Endothelial cell of umbilical vein (primary cell): Measurements from ENCODE around the gene GINS3. TPM values are rescaled to one million over a fixed set of nuclear protein-coding genes. Genes with fewer than 3 reads are reported as not detected.

Experiments used
- BruUV-seq: library from RNA; stranded (reverse); fragments of 400-500 nt; replicated peaks from 2 replicates; lab custom pipeline; 2021; lab: Mats Ljungman, UMichigan
- CTCF ChIA-PET: fragments of 300-600, 350-600 bp; sonication (Branson Sonifier 250); formaldehyde crosslinking; loops from one replicate; lab custom pipeline; 2021; ENCODE audit warnings: antibody characterized with exemption, inconsistent platforms; lab: Charles Lee
- POLR2A ChIA-PET: fragments of 300-600, 350-600 bp; sonication (Branson Sonifier 250); formaldehyde crosslinking; loops from one replicate; lab custom pipeline; 2021; ENCODE audit warnings: antibody characterized with exemption, inconsistent platforms; lab: Charles Lee
- DNase-seq: peaks from one replicate; pipeline ENCODE4 v3.0.0-alpha.2; 2011; ENCODE audit warnings: low read depth, low spot score
- FAIRE-seq: peaks from 2 replicates; lab custom pipeline; 2011; peaks lifted over from hg19 to GRCh38; lab: Jason Lieb, UNC
- H2AFZ ChIP-seq: 2 replicates; pipeline ENCODE4 v1.6.0; 2012; ENCODE audit warnings: low read depth, low read length, control low read depth, inconsistent platforms
- H3K27ac ChIP-seq: 2 replicates; pipeline ENCODE4 v1.5.1; 2011; ENCODE audit warnings: low read depth, mild to moderate bottlenecking, control low read depth, low read length, moderate library complexity; ENCODE audit not compliant: insufficient read depth
- H3K27me3 ChIP-seq, 2 experiments: 2 replicates each; pipeline versions ENCODE4 v1.6.0 to v1.6.1; 2011; ENCODE audit warnings: low read length in 2 of 2, mixed read lengths in 1 of 2; ENCODE audit not compliant: control insufficient read depth in 2 of 2, insufficient read depth in 2 of 2
- H3K36me3 ChIP-seq, 2 experiments: 2 replicates in 1 of 2; 3 replicates in 1 of 2; pipeline ENCODE4 v1.5.1; 2011; ENCODE audit warnings: low read length in 2 of 2, mild to moderate bottlenecking in 1 of 2, moderate library complexity in 1 of 2; ENCODE audit not compliant: control insufficient read depth in 2 of 2, insufficient read depth in 2 of 2; ENCODE audit errors: extremely low read depth in 1 of 2
- H3K4me1 ChIP-seq: 3 replicates; pipeline ENCODE4 v1.5.1; 2011; ENCODE audit warnings: mild to moderate bottlenecking, low read length; ENCODE audit not compliant: control insufficient read depth, insufficient read depth; ENCODE audit errors: extremely low read depth
- H3K4me2 ChIP-seq: 2 replicates; pipeline ENCODE4 v1.6.1; 2011; ENCODE audit warnings: low read length, control low read depth, mixed read lengths; ENCODE audit not compliant: insufficient read depth
- H3K4me3 ChIP-seq, 3 experiments: fragments of 200-600 bp in 1 of 3; sonication (generic), shearing (Covaris generic) in 1 of 3; replicated peaks in 1 of 3; 2 replicates each; pipeline ENCODE4 v1.5.1; 2011 to 2016; ENCODE audit warnings: control low read depth in 3 of 3, low read length in 3 of 3, mild to moderate bottlenecking in 2 of 3, inconsistent platforms in 1 of 3, low read depth in 1 of 3, moderate library complexity in 1 of 3; ENCODE audit not compliant: insufficient read depth in 1 of 3
- H3K79me2 ChIP-seq: 2 replicates; pipeline ENCODE4 v1.6.0; 2012; ENCODE audit warnings: low read length, inconsistent platforms; ENCODE audit not compliant: control insufficient read depth, insufficient read depth
- H3K9ac ChIP-seq: replicated peaks from 2 replicates; pipeline ENCODE3; 2011; ENCODE audit warnings: low read length, control low read depth; ENCODE audit not compliant: insufficient read depth; ENCODE audit errors: extremely low read depth
- H3K9me1 ChIP-seq: replicated peaks from 3 replicates; pipeline ENCODE4 v1.6.0; 2011; ENCODE audit warnings: mild to moderate bottlenecking, low read length; ENCODE audit not compliant: control insufficient read depth, insufficient read depth; ENCODE audit errors: extremely low read depth
- H3K9me3 ChIP-seq: replicated peaks from 2 replicates; pipeline ENCODE4 v1.5.1; 2012; ENCODE audit warnings: low read length, inconsistent platforms; ENCODE audit not compliant: control insufficient read depth, insufficient read depth
- H4K20me1 ChIP-seq: replicated peaks from 2 replicates; pipeline ENCODE3; 2011; ENCODE audit warnings: mild to moderate bottlenecking, low read length; ENCODE audit not compliant: control insufficient read depth, insufficient read depth; ENCODE audit errors: extremely low read depth
- EZH2 ChIP-seq: IDR thresholded peaks from 2 replicates; pipeline ENCODE4 v1.6.1; 2012; ENCODE audit warnings: borderline replicate concordance, low read depth, mild to moderate bottlenecking, moderate library complexity, low read length, inconsistent platforms; ENCODE audit not compliant: severe bottlenecking
- FOS ChIP-seq: IDR thresholded peaks from 2 replicates; pipeline ENCODE4 v1.6.1; 2011; ENCODE audit warnings: mild to moderate bottlenecking, low read length, moderate library complexity, borderline replicate concordance; ENCODE audit not compliant: insufficient read depth
- GATA2 ChIP-seq: IDR thresholded peaks from 2 replicates; pipeline ENCODE4 v1.7.0; 2011; ENCODE audit warnings: low read depth, mild to moderate bottlenecking, moderate library complexity, mixed read lengths, low read length; ENCODE audit not compliant: insufficient read length, insufficient read depth
- JUN ChIP-seq: IDR thresholded peaks from 2 replicates; pipeline ENCODE4 v1.6.1; 2011; ENCODE audit warnings: borderline replicate concordance, low read depth; ENCODE audit not compliant: insufficient read length, insufficient read depth
- MYC ChIP-seq: IDR thresholded peaks from one replicate; pipeline ENCODE4 v1.6.1; 2011; ENCODE audit warnings: mild to moderate bottlenecking, low read depth, low read length
- POLR2AphosphoS5 ChIP-seq: IDR thresholded peaks from 2 replicates; pipeline ENCODE4 v1.6.1; 2012; ENCODE audit warnings: low read depth, mild to moderate bottlenecking, control low read depth, low read length, moderate library complexity; ENCODE audit not compliant: insufficient read depth
- dilution Hi-C: fragments of 300-500 bp; cut with MboI; formaldehyde crosslinking; loops from one replicate; pipeline ENCODE4 v1.15.0; 2019; ENCODE audit warnings: low sequenced_read_pairs; ENCODE audit not compliant: extremely low pct_ligation_motif_present
- intact Hi-C: fragments of 100-400 bp; cut with micrococcal nuclease; formaldehyde crosslinking; loops from one replicate; pipeline ENCODE4 v1.10.0; 2022
- polyA plus RNA-seq, 4 experiments: library from polyadenylated mRNA; depleted of rRNA in 3 of 4; stranded (reverse) in 3 of 4; unstranded in 1 of 4; fragments of >200 nt; gene quantifications; 2 replicates each; pipeline versions ENCODE4 v1.2.1 to v1.2.3, GENCODE V29; 2011 to 2012; ENCODE audit warnings: missing spikeins in 1 of 4
- total RNA-seq: library from RNA; stranded (reverse); gene quantifications from 2 replicates; pipeline ENCODE4 v1.2.3, GENCODE V29; 2021
- TF ChIP-seq, protein P1 (sequence below), 2 donors: IDR thresholded peaks; 1 replicate in 1 of 2; 2 replicates in 1 of 2; pipeline ENCODE4 v1.5.1; 2011; ENCODE audit warnings: low read length in 2 of 2, mild to moderate bottlenecking in 2 of 2, moderate library complexity in 2 of 2, control low read depth in 1 of 2, inconsistent platforms in 1 of 2, low read depth in 1 of 2; ENCODE audit not compliant: insufficient read depth in 1 of 2; ENCODE audit errors: extremely low read depth in 1 of 2
- TF ChIP-seq, protein P2 (sequence below): IDR thresholded peaks from 2 replicates; pipeline ENCODE4 v1.6.1; 2011; ENCODE audit not compliant: insufficient read depth, insufficient read length

Gene GINS3
- total and polyA plus RNA-seq, 2 donors (not counting 3 experiments of a cell fraction or from before 2014, with no cell fraction given) = 17.2 to 24.1 TPM

DNA sequence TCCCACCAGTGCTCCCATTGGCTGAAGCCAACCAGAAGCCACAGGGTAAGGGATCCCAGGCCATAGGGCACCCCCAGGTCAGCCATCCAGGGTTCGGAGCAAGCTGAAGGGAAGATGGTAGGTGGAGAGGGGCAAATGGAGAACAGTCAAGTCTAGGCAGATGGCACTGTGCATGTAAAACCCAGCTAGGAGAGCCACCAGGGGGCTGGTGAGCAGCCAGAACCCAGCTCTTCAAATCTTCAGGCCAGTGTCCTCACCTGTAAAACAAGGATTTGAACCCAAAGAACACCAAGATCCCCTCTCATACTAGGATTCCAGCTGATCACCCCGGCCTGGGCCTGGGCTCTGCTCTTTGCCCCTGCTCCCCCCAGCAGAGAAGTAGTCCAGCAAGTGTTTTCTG is 43.5 kb downstream of the GINS3 start:
- intact Hi-C loops (no loop called here), dilution Hi-C loops (no loop called here)
- no peaks in the 10 kb centered on the region for H3K79me2 ChIP-seq
- H3K9me3 ChIP-seq = no peaks in the 10 kb centered on the region
- H3K4me1 ChIP-seq = no peaks in the 10 kb centered on the region
- no TSS peak for BruUV-seq
- H3K27me3 ChIP-seq = no peaks in the 10 kb centered on the region
- H3K9me1 ChIP-seq = no peaks in the 10 kb centered on the region
- DNase-seq (no peak), FAIRE-seq (no peak)
- POLR2A ChIA-PET = no interaction called here
- no peak overlapping the region for H2AFZ ChIP-seq
- no peaks in the 10 kb centered on the region for H3K36me3 ChIP-seq
- H4K20me1 ChIP-seq = no peaks in the 10 kb centered on the region
- no peak overlapping the region for H3K4me3 ChIP-seq
- H3K4me2 ChIP-seq = no peak overlapping the region
- no peak overlapping the region for H3K9ac ChIP-seq
- no peak for TF ChIP-seq JUN
- TF ChIP-seq, protein P1, sequence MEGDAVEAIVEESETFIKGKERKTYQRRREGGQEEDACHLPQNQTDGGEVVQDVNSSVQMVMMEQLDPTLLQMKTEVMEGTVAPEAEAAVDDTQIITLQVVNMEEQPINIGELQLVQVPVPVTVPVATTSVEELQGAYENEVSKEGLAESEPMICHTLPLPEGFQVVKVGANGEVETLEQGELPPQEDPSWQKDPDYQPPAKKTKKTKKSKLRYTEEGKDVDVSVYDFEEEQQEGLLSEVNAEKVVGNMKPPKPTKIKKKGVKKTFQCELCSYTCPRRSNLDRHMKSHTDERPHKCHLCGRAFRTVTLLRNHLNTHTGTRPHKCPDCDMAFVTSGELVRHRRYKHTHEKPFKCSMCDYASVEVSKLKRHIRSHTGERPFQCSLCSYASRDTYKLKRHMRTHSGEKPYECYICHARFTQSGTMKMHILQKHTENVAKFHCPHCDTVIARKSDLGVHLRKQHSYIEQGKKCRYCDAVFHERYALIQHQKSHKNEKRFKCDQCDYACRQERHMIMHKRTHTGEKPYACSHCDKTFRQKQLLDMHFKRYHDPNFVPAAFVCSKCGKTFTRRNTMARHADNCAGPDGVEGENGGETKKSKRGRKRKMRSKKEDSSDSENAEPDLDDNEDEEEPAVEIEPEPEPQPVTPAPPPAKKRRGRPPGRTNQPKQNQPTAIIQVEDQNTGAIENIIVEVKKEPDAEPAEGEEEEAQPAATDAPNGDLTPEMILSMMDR (IDR thresholded peaks at IDR 0.05; ENCODE audit: extremely low read depth in 1 of 2, insufficient read depth in 1 of 2, low read depth in 1 of 2, low read length in 2 of 2) = peak in 1 of 2 donors; percentile 34
- CTCF ChIA-PET = interaction anchor here (0.6 to 1.7 kb wide), 9 partner anchors 9 to 320 kb away, joined by 3 to 16 read pairs (median 5); no protein-coding TSS in a partner anchor
- H3K27ac ChIP-seq = no peak overlapping the region

DNA sequence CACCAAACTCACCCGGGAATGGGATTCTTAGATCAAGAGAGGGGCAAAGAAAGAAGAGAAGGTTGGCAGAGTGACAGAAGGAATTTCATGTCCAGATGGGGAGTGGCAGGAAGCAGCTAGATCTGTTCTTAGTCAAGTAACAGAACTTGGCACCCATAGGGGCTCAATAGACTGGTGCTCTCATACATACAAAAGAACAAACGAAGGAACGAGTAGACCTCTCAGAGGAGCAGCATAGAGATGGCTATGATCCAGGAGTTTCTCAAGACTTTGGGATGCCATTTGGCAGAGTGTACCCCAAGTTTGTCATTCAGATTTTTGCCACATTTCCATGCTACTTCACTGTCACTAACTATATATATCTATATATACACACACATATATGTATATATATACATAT is 47.9 kb downstream of the GINS3 start:
- H4K20me1 ChIP-seq = no peaks in the 10 kb centered on the region
- H3K9me3 ChIP-seq = no peaks in the 10 kb centered on the region
- no peak overlapping the region for H3K4me2 ChIP-seq
- H3K4me1 ChIP-seq = no peaks in the 10 kb centered on the region
- H3K79me2 ChIP-seq = no peaks in the 10 kb centered on the region
- no peaks in the 10 kb centered on the region for H3K9me1 ChIP-seq
- no TSS peak for BruUV-seq
- TF ChIP-seq MYC (no peak), EZH2 (no peak), POLR2AphosphoS5 (no peak), FOS (no peak), GATA2 (no peak)
- TF ChIP-seq, protein P2, sequence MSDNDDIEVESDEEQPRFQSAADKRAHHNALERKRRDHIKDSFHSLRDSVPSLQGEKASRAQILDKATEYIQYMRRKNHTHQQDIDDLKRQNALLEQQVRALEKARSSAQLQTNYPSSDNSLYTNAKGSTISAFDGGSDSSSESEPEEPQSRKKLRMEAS = no peak
- H3K27me3 ChIP-seq = no peaks in the 10 kb centered on the region
- no peaks in the 10 kb centered on the region for H3K36me3 ChIP-seq
- ChIA-PET CTCF (no interaction called here), POLR2A (no interaction called here)
- FAIRE-seq (no peak), DNase-seq (no peak)
- no peak overlapping the region for H2AFZ ChIP-seq
- no peak overlapping the region for H3K9ac ChIP-seq
- dilution Hi-C loops = no loop called here
- intact Hi-C loops = no loop called here
- H3K27ac ChIP-seq = no peak overlapping the region
- H3K4me3 ChIP-seq = no peak overlapping the region
